ENCODE data around the gene THAP7. TPM values are rescaled to one million over a fixed set of nuclear protein-coding genes. Genes with fewer than 3 reads are reported as not detected.

THAP7 gene
- total and polyA plus RNA-seq, 9 of the 15 experiments (the other 6 are each of a cell fraction or from before 2014, with no cell fraction given) = 7.9 to 263 (median 84.1) TPM

- TF ChIP-seq ZNF431 (CRISPR knock-in tag; IDR thresholded peaks at IDR 0.05) = no peak
- no peak for TF ChIP-seq SRSF1 (IDR thresholded peaks at IDR 0.05; ENCODE audit: low read depth, low read length)
- peak; percentile 8 for TF ChIP-seq CHD1 (IDR thresholded peaks at IDR 0.05; ENCODE audit: low read length)
- TF ChIP-seq YY1 (IDR thresholded peaks at IDR 0.05; ENCODE audit: borderline replicate concordance in 1 of 3, control insufficient read depth in 1 of 3, extremely low read depth in 1 of 3, insufficient read depth in 3 of 3, insufficient read length in 1 of 3, insufficient replicate concordance in 2 of 3, low read depth in 1 of 3, low read length in 2 of 3) = peak in 1 of 3 experiments; percentile 7
- no peak for TF ChIP-seq TBL1XR1 (IDR thresholded peaks at IDR 0.05; ENCODE audit: low read length in 2 of 2)
- TF ChIP-seq ZNF57 (CRISPR knock-in tag; IDR thresholded peaks at IDR 0.05) = 0 out of 2 replicates have a peak, but pooled peaks have one; percentile 13
- no peak for TF ChIP-seq XRCC4 (IDR thresholded peaks at IDR 0.05; ENCODE audit: extremely low read depth, insufficient read depth, insufficient read length)
- TF ChIP-seq, protein P1, sequence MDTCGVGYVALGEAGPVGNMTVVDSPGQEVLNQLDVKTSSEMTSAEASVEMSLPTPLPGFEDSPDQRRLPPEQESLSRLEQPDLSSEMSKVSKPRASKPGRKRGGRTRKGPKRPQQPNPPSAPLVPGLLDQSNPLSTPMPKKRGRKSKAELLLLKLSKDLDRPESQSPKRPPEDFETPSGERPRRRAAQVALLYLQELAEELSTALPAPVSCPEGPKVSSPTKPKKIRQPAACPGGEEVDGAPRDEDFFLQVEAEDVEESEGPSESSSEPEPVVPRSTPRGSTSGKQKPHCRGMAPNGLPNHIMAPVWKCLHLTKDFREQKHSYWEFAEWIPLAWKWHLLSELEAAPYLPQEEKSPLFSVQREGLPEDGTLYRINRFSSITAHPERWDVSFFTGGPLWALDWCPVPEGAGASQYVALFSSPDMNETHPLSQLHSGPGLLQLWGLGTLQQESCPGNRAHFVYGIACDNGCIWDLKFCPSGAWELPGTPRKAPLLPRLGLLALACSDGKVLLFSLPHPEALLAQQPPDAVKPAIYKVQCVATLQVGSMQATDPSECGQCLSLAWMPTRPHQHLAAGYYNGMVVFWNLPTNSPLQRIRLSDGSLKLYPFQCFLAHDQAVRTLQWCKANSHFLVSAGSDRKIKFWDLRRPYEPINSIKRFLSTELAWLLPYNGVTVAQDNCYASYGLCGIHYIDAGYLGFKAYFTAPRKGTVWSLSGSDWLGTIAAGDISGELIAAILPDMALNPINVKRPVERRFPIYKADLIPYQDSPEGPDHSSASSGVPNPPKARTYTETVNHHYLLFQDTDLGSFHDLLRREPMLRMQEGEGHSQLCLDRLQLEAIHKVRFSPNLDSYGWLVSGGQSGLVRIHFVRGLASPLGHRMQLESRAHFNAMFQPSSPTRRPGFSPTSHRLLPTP (IDR thresholded peaks at IDR 0.05; ENCODE audit: borderline replicate concordance, extremely low read depth, insufficient read length) = no peak
- peak; percentile 55; the same call in 1 of the 2 replicates for TF ChIP-seq FOXO4 (CRISPR knock-in tag; IDR thresholded peaks at IDR 0.05)
- TF ChIP-seq NFXL1 (CRISPR knock-in tag; IDR thresholded peaks at IDR 0.05) = no peak
- TF ChIP-seq ZNF212 (CRISPR knock-in tag; IDR thresholded peaks at IDR 0.05) = no peak
- TF ChIP-seq ZNF785 (CRISPR knock-in tag; IDR thresholded peaks at IDR 0.05) = 0 out of 2 replicates have a peak, but pooled peaks have one; percentile 54
- no peak for TF ChIP-seq ZNF253 (CRISPR knock-in tag; conservative IDR thresholded peaks at IDR 0.05)
- TF ChIP-seq WHSC1 (IDR thresholded peaks at IDR 0.05; ENCODE audit: low read length) = no peak
- TF ChIP-seq, protein P2, sequence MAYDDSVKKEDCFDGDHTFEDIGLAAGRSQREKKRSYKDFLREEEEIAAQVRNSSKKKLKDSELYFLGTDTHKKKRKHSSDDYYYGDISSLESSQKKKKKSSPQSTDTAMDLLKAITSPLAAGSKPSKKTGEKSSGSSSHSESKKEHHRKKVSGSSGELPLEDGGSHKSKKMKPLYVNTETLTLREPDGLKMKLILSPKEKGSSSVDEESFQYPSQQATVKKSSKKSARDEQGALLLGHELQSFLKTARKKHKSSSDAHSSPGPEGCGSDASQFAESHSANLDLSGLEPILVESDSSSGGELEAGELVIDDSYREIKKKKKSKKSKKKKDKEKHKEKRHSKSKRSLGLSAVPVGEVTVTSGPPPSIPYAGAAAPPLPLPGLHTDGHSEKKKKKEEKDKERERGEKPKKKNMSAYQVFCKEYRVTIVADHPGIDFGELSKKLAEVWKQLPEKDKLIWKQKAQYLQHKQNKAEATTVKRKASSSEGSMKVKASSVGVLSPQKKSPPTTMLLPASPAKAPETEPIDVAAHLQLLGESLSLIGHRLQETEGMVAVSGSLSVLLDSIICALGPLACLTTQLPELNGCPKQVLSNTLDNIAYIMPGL (CRISPR knock-in tag; IDR thresholded peaks at IDR 0.05) = no peak
- no peak for TF ChIP-seq SPI1 (IDR thresholded peaks at IDR 0.05; ENCODE audit: borderline replicate concordance, low read depth, low read length)
- no peak for TF ChIP-seq GTF2A2 (tag; IDR thresholded peaks at IDR 0.05)
- TF ChIP-seq PHF21A (IDR thresholded peaks at IDR 0.05; ENCODE audit: borderline replicate concordance, low read depth) = no peak
- no peak for TF ChIP-seq IFI16 (CRISPR knock-in tag; IDR thresholded peaks at IDR 0.05)
- no peak for TF ChIP-seq MCM3 (IDR thresholded peaks at IDR 0.05)
- no peak for TF ChIP-seq FUS (optimal IDR thresholded peaks at IDR 0.05; ENCODE audit: low read depth, low read length)
- TF ChIP-seq POLR2AphosphoS5 (IDR thresholded peaks at IDR 0.05; ENCODE audit: control insufficient read depth, insufficient read depth, low read depth, low read length) = no peak
- TF ChIP-seq SMAD3 (CRISPR knock-in tag; conservative IDR thresholded peaks at IDR 0.05) = 0 out of 2 replicates have a peak, but pooled peaks have one; percentile 40
These were observed 13.6 kb upstream of the THAP7 start (continued) for GRCh38 chr22:21015466-21016006.
